CMK (cell line): ENCODE measurements around the gene TMEM165.
A peak's percentile ranks its signal among the peaks of the same experiment; 100 is the strongest.

ENCODE experiments used
- DNase-seq: peaks from one replicate; pipeline ENCODE4 v3.0.0-alpha.2; 2010; ENCODE audit warnings: low read depth

TMEM165 gene

DNA sequence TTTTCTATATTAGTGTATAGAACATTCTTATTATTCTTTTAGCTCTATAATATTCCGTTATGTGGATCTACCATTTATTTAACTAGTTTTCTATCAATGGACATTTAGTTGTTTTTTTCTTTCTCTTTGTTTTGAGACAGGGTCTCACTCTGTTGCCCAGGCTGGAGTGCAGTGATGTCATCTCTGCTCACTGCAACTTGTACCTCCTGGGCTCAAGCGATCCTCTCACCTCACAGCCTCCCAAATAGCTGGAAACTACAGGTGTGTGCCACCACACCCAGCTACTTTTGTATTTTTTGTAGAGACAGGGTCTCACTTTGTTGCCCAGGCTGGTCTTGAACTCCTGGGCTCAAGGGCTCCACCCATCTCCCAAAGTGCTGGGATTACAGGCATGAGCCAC is 10.8 kb downstream of the TMEM165 start:
- DNase-seq = no peak

DNA sequence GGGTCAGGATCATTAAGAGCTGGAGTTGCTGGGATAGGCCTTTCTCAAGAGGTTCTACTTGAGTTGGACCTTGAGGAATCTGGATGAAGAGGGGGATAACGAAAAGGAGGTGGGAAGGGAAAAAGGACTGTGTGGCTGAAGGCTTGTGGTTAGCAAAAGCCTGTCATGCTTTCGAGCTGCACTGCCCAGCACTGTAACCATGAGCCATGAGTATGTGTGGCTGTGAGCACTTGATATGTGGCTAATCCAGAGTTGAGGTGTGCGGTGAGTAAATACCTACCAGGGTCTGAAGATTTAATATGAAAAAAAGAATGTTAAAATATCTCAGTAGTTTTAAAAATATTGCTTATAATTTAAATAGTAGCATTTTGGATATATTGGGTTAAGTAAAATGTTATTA is 11.4 kb downstream of the TMEM165 start:
- no peak for DNase-seq

DNA sequence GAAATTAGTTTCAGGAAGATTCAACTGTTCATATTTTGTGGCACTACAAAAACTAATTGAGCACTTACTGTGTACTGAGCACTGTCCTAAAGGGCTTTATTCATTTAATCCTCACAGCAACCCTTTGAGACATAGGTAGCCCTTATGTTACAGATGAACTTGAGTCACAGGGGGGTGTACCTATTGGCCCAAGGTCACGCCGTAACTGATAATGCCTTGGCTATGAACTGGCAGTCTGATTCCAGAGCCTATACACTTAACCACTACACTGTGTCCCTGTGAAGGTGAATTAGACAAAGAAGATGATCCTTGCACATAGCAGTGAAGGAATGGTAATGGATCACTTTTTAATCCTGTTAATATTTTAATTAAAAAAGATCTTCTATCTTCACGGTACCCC is 12.0 kb downstream of the TMEM165 start:
- no peak for DNase-seq

DNA sequence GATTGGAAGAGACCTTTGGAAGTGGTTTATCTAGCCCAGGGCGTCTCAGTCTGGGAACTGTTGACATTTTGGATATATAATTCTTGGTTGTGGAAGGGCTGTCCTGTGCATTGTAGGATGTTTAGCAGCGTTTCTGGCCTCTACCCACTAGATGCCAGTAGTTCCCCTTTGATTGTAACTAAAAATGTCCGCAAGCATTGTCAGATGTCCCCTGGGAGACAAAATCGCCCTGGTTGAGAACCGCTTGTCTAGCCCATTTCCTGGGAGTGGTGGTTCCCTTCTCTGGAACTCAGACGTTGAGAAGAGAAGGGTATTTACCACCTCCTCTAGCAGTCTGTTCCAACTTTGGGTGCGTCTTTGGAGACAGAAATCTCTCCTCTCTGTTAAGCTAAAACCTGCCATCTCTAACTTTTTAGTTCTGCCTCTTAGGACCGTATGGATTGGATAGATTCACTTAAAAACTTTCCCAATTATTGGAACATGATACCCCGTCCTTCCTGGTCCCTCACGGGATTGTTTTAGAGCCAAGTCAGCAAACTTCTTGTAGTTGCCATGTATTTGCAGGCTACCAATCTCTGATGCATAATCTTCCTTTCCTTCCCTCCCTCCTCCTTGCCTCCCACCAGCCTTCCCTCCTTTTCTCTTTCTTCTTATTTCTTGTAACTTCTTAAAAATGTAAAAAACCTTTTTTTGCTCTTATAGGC is 13.9 kb downstream of the TMEM165 start:
- no peak for DNase-seq

DNA sequence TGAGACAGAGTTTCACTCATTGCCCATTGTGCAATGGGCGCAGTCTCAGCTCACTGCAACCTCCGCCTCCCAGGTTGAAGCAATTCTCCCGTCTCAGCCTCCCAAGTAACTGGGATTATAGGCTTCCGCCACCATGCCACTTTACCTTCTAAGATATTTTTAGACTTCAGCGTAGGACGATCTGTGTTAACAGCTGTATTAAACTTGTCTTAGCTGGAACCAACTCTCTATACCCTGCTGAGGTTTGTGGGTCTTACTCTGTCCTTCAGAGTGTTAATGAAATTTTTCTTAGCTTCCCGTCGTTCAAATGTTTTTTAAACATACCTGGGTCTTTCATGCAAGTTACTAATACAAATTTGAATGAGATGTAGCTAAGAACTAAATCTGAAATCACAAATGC is 14.7 kb downstream of the TMEM165 start:
- DNase-seq = no peak

DNA sequence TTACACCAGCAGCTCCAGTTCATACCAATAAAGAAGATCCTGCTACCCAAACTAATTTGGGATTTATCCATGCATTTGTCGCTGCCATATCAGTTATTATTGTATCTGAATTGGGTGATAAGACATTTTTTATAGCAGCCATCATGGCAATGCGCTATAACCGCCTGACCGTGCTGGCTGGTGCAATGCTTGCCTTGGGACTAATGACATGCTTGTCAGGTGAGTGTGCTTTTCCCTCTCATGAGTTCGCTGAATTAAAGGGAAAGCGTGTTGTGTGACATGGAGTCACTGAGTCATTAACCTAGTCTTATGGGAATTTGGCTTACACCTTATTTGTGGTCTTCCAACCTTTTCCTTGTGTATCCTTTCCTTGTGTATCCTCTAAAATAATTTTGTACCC is 15.9 kb downstream of the TMEM165 start:
- no peak for DNase-seq

DNA sequence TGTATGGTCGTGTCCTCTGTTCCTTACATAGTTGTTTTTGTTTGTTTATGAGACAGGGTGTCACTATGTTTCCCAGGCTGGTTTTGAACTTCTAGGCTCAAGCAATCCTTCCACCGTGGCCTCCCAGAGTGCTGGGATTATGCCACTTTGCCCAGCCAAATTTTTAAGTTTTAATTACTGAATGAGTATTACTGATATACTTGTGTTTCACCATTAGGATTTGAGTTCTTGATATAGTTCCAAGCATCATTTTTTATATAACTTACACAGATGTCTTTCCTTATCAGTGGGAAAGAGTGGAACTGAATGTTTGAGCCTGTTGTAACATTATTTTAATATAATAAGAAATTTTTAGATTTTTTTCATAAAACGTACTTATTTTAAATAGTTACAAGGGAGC is 20.4 kb downstream of the TMEM165 start:
- DNase-seq = no peak

DNA sequence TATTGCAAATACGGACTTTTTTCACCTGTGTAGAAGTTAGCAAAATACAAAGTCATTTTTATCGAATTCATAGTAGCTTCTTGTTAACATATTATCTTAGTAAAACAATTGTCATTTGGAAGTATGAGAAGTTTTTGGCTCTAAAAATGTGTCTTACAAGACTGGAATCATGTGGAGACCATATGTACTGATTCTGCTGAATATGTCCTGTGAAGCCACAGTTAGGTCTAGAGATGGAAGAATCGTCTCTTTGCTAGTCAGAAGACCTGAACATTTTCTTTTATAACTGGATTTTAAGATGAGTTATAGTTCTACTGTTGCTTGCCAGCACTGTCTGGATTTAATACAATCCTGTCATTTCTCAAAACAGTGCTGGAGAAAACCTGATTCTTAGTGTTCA is 29.0 kb downstream of the TMEM165 start:
- no peak for DNase-seq

DNA sequence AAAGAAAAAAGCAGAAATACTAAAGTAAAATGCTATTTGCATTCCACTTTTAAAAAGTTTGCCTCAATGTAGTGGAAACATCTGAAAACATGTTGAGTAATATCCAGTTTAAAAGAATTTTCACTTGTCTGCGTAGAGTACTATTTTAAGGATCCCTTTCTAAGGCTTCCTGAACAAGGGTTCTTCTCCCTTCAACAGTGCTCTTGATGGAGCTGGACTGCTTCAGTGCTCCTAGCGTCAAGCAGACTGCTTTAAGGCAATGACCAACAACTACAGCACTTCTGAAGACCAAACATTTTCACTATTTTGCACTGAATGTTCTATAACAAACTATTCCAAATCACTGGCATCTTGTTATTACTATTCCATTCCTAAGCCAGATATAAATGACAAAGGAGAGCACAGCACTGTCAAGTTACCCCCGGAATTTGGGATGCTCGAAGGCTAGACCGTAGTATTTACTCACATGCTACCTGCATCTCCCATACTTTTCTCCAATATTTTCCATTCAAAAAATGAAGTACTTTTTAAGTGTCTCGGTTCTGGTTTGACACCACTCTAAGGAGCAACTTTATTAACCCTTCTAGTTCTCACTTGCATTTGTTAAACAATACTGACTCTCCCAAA is 36.1 kb downstream of the TMEM165 start:
- no peak for DNase-seq

DNA sequence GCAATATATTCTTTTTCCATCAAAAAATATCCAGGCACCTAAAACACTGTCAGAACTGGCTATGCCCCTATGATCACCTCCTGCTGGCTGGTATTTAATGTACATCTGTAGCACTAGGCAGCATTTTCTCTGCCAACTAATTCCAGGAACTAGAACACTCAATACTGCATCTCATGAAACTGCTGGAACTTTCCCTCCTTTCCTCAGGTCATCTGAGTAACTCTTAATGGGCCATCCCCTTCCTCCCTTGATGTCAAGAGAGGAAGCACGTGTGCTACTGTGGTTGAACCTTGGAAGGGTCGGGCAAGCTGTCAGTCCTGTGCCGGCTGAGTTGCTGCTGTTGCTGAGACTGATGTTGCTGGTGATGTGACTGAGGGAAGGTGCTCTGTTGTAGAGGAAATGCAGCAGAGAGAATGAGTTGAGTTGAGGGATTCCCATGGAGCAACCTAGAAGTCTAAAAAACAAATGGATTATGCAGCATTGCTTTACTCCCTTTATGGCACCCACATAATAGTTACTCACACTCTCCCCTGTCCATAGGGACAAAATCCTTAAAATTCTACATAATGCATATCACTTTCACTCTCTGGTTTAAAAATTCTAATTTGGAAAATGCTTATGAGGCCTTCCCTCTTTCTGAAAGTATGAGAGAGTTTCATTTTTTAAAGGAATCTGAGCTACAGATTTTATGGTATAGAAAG is 39.5 kb downstream of the TMEM165 start:
- DNase-seq = peak; percentile 31

DNA sequence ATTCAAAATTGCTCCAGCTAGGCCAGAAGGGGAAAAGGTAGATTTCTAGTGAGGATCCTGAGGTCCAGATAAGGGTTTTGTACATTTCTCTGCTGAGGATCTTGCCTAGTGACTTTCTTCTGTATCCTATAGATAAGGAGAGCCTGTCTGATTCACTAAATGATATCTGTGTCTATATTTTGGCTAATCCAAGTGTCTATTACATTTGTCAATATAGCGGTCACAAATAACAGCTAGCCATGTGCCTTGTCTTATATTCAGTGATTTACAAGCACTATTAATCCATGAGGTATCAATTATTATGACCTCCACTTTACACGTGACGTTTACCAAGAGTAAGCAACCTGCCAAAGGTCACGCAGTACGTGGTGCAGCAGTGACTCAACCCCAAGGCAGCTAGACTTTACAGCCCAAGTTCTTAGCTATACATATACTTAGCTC is 41.6 kb downstream of the TMEM165 start:
- DNase-seq = peak; percentile 30

DNA sequence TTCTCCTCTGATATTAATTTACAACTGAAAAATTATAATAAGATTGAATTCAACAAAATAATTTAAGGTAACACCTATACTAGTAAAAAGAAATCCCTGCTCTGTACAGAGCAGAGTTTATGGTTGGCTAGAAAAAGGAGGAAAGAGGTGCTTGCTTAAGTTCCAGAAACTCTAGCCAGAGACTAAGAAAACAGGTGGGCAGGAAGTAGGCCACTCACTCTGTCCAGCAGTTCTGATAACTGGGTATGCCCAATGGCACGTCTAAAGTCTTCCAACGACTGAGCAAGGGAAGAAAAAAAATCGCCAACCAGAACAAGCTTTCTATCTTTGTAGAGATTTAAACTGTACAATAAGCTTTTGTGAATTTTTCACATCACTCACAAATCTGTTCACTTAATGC is 42.1 kb downstream of the TMEM165 start:
- DNase-seq = no peak

DNA sequence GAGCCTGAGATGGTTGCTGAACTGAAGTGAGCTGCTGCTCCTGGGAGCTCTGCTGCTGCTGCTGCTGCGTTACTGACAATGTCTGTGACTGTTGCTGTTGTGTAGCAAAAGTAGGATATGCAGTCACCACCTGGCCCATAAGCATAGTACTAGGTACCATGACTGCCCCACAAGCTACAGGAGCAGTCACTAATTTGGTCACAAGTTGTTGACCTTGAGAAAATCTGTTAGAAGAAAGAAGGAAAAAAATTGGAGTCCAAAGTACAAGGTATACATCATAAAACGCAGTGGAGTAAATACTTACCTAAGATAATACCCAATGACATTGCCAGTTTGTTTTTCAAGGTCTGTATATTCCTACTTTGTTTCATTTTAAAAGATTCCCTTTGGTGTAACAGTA is 42.6 kb downstream of the TMEM165 start:
- no peak for DNase-seq

DNA sequence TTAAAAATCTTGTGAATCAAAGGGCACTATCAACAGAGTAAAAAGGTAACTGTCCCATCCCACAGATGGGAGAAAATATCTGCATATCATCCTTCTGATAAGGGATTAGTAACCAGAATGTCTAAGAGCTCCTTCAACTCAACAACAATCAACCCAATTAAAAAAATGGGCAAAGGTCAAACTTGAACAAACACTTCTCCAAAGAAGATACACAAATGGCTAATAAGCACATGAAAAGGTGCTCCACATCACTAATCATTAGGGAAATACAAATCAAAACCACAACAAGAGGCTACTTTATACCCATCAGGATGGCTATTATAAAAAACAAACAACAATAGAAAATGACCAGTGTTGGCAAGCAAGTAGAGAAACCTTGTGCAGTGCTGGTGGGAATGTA is 43.3 kb downstream of the TMEM165 start:
- DNase-seq = no peak

DNA sequence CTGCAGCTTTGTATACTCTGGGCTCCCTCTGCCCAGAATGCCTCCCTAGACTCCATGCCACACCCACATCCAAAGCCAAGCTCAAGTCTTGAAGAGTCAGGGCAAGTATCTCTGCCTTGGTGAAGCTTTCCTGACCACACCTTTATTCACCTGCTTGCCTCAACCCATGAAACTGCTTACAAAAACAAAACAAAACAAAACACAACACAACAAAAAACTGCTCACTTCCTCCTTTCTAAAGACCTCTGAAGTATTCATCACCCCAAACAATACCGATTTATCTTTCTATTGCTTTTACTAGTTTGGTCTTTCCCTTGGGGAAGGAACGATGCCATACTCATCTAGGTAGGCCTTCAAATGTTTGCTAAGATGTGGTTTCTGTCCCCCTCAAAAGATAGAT is 45.0 kb downstream of the TMEM165 start:
- DNase-seq = no peak

DNA sequence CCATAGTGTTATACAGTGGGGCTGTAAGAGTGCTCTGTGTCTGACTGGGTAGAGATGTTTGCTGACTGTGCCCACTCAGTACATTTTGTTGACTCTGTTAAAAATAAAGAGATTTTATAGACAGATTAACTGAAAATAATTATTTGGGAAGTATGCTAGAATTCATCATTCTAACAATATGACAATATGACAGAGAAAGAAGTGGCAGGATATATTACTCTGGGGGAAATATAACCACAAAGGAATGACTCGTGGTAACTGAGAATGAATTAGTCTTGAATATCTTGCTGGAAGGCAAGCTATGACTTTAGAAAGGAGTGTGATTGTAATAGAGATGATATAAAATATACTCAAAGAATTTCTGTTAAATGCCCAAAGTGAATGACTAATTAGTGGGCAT is 46.8 kb downstream of the TMEM165 start:
- DNase-seq = no peak

DNA sequence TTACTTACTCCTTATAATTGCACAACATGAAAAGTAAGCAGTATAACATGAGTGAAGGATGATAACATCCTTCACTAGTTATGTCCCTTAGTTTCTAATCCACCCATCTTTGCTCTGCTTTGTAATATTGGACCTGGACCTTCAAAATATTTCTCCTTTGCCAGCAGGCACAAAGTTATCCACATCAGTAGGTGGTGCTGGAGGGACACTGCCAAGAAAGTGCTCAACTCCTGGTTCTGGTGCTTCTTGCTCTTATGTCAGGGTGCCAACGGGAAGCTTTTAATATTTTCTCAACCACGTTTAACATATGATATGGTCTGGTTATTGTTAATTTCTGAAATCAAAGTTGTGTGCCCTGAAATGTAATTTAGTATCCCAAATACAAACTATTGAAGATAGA is 49.1 kb downstream of the TMEM165 start:
- DNase-seq = no peak

DNA sequence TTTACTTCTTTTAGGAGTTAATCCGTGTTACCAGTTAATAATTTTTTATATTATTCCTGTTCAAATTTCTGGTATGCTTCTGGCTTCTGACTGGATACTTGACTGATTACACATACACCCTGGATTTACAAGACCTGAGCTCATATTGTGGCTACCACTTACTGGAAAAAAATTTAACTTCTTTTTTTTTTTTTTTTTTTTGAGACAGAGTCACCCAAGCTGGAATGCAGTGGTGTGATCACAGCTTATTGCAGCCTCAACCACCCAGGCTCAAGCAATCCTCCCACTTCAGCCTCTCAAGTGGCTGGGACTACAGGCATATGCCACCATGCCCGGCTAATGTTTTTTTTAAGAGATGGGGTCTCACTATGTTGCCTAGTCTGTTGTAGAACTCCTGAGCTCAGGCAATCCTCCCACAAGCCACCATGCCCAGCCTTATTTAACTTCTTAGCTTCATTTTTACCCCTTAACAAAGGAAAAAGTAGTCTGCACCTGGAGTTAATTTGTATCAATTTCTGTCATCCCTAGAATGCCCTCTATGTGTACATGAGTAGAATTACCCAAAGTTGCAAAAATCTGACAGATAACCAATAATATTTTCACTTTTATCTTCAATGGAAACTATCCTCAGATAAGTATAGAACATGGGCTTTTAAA is 50.3 kb downstream of the TMEM165 start:
- no peak for DNase-seq

DNA sequence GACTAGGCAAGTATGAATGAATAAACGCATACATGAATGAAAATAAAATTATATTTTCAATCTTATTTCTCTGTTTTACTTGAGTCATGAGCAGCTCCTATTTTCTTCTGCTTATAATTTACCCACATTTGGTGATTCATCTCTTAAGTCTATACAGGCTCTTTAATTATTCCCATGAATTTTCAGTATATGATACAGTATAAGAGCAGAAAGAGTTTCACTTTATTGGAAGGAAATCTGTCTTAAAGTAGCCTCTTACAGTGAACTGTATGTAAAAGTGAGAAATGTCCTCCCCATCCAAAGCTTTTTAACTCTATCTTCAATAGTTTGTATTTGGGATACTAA is 50.8 kb downstream of the TMEM165 start:
- DNase-seq = no peak

DNA sequence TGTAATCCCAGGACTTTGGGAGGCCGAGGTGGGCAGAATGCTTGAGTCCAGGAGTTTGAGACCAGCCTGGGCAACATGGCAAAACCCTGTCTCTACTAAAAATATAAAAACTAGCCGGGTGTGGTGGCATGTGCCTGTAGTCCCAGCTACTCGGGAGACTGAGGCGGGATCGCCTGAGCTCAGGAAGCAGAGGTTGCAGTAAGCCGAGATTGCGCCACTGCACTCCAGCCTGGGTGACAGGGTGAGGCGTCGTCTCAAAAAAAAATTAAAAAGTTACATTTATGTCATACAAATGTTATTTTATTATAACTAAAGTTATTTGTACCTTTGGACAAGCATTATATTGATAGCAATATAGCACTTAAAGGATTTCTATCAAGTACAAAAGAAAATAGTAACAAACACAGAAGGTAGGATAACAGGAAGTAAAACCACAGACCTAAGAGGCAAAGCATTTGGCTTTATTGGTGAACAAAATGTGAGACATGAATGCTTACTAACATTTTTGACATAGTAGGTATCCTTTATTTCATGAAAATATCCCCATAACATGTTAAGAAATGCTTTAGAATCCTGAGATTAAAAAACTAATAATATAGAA is 51.5 kb downstream of the TMEM165 start:
- DNase-seq = no peak

DNA sequence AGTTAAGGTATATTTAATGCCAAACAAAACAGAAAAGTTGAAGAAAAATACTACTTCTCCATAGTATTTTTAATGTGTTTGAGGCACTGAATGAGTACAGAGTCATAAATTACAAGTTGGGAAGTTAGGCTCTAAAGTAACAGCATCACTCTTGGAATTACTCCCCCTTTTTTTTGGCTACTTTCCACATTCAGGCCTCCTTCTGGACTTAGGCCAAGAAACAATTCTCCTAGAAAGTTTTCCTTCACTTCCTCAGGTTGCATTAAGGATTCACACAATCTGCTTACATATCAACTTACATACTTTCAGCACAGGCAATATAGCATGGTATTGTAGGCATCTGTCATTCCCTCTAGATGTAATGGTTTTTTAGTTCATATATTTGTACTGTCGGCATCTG is 52.1 kb downstream of the TMEM165 start:
- DNase-seq = no peak

DNA sequence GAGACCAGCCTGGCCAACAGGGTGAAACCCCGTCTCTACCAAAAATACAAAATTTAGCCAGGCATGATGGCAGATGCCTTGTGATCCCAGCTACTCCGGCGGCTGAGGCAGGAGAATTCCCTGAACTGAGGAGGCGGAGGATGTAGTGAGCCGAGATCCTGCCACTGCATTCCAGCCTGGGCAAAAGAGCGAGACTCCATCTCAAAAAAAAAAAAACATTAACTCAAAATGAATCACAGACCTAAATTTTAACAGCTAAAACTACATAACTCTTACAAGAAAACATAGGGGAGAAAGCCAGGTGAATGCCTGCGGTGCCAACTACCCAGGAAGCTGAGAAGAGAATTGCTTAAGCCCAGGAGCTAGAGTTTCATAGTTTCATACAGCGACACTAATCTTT is 54.8 kb downstream of the TMEM165 start:
- no peak for DNase-seq

DNA sequence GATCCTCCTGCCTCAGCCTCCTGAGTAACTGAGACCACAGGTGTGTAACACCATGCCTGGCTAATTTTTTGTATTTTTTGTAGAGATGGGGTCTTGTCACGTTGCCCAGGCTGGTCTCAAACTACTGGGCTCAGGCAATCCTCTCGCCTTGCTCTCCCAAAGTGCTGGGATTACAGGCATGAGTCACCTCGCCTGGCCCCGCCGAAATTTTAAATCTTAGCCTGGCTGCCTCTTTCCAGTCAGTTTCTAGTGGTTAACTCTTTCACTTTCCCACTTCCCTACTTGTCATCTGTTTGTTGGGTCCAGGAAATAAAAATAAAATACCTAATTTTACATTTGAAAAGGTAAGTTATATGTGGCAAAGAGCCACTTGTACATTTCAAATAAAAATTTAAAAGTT is 62.4 kb downstream of the TMEM165 start:
- DNase-seq = no peak
